Measurements from ENCODE around the gene CCDC88A. TPM values are rescaled to one million over a fixed set of nuclear protein-coding genes. Genes with fewer than 3 reads are reported as not detected.
"Not testable (repeated sequence)": the region's sequence is repeated elsewhere in the genome, so short reads cannot be mapped to it uniquely, and the experiment has no call there.

The CCDC88A gene
- total RNA-seq, 4 donors from 2014 or later = 5.5 to 23.8 (median 17.3) TPM

DNA sequence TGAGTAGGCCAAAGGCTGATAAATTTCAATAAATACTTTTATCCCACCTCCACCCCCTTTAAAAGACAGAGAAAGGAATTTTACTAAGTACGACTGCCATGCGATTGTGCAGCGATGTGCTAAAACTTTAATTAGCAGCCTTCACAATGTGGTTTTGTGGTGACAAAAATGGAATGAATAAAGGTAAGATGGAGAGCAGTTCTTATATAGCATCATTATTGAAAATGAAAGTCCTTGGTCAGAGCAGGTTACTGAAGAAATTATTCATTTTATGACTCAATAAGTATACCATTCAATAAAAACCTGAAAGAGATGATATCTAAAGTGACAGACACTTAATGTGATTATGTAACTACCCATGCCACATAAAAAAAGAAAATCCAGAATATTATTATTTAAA, 117.4 kb downstream of the CCDC88A start:
- WGBS, 2 donors = 76 to 87% methylated on average over 3 of the region's 3 CpGs
- intact Hi-C loops (cut with DNase I) = no loop called here

DNA sequence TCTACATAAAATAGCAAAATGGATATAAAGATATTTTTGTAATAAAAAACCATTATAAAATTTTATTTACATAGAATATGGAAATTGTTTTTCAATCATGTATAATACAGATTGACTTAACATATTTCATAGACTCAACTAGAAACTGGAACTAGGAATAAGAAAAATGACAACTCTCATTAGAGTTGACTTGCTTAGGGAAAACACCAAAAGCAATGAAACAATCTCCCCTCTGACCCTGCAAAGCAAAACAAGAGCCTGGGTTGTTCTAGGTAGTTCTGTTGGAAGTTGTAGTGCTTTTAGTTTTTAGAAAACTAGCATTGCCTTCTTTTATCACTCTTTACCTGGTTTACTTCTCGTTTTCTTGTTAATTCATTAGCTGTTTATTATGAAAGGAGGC, 118.4 kb downstream of the CCDC88A start:
- Histone ChIP-seq H3K4me1 (no peaks in the 10 kb centered on the region), H3K9me3 (no peaks in the 10 kb centered on the region), H3K27me3 (no peaks in the 10 kb centered on the region), H3K4me3 (no peak overlapping the region), H3K36me3 (peaks cover 0 to 3% (median 0%) of the 10 kb centered on the region in 3 donors), H3K27ac (no peak overlapping the region)
- intact Hi-C loops (cut with DNase I) = no loop called here
- TF ChIP-seq POLR2A (IDR thresholded peaks at IDR 0.05) = no peak
- TF ChIP-seq, protein P1, sequence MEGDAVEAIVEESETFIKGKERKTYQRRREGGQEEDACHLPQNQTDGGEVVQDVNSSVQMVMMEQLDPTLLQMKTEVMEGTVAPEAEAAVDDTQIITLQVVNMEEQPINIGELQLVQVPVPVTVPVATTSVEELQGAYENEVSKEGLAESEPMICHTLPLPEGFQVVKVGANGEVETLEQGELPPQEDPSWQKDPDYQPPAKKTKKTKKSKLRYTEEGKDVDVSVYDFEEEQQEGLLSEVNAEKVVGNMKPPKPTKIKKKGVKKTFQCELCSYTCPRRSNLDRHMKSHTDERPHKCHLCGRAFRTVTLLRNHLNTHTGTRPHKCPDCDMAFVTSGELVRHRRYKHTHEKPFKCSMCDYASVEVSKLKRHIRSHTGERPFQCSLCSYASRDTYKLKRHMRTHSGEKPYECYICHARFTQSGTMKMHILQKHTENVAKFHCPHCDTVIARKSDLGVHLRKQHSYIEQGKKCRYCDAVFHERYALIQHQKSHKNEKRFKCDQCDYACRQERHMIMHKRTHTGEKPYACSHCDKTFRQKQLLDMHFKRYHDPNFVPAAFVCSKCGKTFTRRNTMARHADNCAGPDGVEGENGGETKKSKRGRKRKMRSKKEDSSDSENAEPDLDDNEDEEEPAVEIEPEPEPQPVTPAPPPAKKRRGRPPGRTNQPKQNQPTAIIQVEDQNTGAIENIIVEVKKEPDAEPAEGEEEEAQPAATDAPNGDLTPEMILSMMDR (IDR thresholded peaks at IDR 0.05) = no peak
- no peak for DNase-seq
- WGBS, 2 donors = 94 to 96% methylated on average over 1 of the region's 1 CpG

More for the DNA sequence above, 117.4 kb downstream of the CCDC88A start:
- H3K27ac ChIP-seq = no peak overlapping the region
- no peaks in the 10 kb centered on the region for H3K27me3 ChIP-seq
- DNase-seq = no peak
- H3K4me3 ChIP-seq = no peak overlapping the region
- H3K4me1 ChIP-seq = no peaks in the 10 kb centered on the region
- TF ChIP-seq, protein P1 (IDR thresholded peaks at IDR 0.05) = no peak
- TF ChIP-seq POLR2A (IDR thresholded peaks at IDR 0.05) = no peak
- H3K9me3 ChIP-seq = no peaks in the 10 kb centered on the region
- no peaks in the 10 kb centered on the region for H3K36me3 ChIP-seq

DNA sequence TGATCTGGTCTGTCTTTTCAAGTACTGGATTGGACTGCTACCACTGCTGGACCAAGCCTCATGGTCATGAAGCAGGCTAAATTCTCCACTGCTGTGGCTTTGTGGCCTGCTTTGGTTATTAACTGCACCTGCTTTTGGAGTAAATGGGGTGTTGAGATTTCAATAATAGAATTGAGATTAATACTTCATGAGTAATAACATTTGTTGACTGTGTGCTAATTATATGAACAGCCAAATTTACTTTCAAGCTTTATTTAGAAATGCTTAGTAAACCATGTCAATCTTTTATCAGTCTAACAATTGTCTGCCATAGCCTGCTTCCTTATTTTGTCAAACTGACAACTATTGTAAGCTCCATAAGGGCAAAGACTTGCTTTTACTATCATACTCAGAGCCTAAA, 123.3 kb downstream of the CCDC88A start:
- no peak for TF ChIP-seq POLR2A (IDR thresholded peaks at IDR 0.05)
- no peak overlapping the region for H3K27ac ChIP-seq
- H3K27me3 ChIP-seq = no peaks in the 10 kb centered on the region
- no peak overlapping the region for H3K4me3 ChIP-seq
- H3K4me1 ChIP-seq = peaks cover 0 to 12% (median 3%) of the 10 kb centered on the region in 3 donors
- H3K36me3 ChIP-seq = peaks cover 0 to 14% (median 0%) of the 10 kb centered on the region in 3 donors
- H3K9me3 ChIP-seq = no peaks in the 10 kb centered on the region
- no peak for DNase-seq
- intact Hi-C loops (cut with DNase I) = no loop called here

DNA sequence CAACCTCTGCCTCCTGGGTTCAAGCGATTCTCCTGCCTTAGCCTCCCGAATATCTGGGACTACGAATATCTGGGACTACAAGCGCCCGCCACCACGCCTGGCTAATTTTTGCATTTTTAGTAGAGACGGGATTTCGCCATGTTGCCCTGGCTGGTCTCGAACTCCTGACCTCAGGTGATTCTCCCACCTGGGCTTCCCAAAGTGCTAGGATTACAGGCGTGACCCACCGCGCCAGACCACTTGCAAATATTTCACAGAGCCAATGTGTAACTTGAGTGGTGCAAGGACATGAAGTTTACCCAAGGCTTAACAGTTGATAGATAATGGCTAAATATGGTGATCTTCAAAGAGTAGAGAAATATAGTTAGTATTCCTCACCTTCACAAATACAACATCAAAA, 136.6 kb downstream of the CCDC88A start:
- DNase-seq = no peak
- intact Hi-C loops (cut with DNase I) = no loop called here
- H3K27me3 ChIP-seq = no peaks in the 10 kb centered on the region
- H3K4me3 ChIP-seq = peak overlapping the region in 3 of 4 donors; percentile 78 to 81 (median 80)
- peaks cover 6 to 35% (median 7%) of the 10 kb centered on the region in 3 donors for H3K4me1 ChIP-seq
- WGBS, 2 donors = 91 to 96% methylated on average over 6 to 12 of the region's 12 CpGs
- no peak for TF ChIP-seq POLR2A (IDR thresholded peaks at IDR 0.05)
- TF ChIP-seq, protein P1 (IDR thresholded peaks at IDR 0.05) = no peak
- H3K9me3 ChIP-seq = no peaks in the 10 kb centered on the region
- H3K27ac ChIP-seq = peak overlapping the region in 1 of 4 donors; percentile 93
- no peaks in the 10 kb centered on the region for H3K36me3 ChIP-seq

DNA sequence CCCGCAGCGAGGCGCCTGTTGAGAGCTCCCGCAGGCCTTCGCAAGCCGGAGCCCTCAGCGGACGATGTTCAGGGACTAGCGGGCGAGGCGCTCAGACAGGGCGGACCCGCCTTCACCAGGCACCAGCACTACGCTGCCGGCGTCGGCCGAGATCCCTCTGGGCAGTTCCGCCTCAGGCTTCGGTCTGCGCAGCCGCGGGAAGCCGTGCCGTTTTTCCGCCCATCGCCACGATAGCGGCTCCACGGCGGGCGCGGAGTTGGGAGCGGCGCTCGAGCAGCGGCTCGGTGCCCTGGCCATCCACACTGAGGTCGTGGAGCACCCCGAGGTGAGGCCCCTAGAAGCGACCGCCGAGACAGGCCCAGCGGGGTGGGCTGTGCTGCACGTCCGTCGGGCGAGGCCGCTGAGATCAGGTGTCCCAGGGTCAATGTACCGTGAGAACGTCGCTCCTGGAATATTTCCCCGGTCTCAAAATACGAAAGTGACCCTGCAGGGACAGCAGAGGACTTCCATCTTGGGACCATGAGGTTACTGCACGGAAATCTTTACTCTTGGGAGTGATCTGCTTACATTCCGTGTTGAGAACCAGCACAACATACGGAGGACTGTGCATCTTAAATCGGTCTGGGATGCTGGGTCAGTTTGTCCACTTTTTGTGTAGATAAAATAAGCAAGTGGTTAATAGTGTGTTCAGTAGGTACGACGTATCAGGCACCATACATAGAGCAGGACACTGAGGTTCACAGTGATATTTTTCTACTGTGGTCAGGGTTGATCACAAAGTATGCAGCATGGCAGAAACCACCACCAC, 137.3 kb downstream of the CCDC88A start:
- Histone ChIP-seq H3K36me3 (no peaks in the 10 kb centered on the region), H3K9me3 (no peaks in the 10 kb centered on the region), H3K27me3 (no peaks in the 10 kb centered on the region), H3K4me1 (peaks cover 6 to 35% (median 7%) of the 10 kb centered on the region in 3 donors), H3K4me3 (peak overlapping the region; percentile 50 to 81 (median 79)), H3K27ac (peak overlapping the region; percentile 79 to 93 (median 93))
- TF ChIP-seq, protein P1 (IDR thresholded peaks at IDR 0.05) = peak in 1 of 6 experiments; percentile 23
- TF ChIP-seq POLR2A (IDR thresholded peaks at IDR 0.05) = peak in 2 of 4 donors; percentile 74
- 12 to 21% methylated on average over 8 to 11 of the region's 60 CpGs for WGBS, 2 donors
- intact Hi-C loops (cut with DNase I) = no loop called here
- DNase-seq = peak; percentile 34

DNA sequence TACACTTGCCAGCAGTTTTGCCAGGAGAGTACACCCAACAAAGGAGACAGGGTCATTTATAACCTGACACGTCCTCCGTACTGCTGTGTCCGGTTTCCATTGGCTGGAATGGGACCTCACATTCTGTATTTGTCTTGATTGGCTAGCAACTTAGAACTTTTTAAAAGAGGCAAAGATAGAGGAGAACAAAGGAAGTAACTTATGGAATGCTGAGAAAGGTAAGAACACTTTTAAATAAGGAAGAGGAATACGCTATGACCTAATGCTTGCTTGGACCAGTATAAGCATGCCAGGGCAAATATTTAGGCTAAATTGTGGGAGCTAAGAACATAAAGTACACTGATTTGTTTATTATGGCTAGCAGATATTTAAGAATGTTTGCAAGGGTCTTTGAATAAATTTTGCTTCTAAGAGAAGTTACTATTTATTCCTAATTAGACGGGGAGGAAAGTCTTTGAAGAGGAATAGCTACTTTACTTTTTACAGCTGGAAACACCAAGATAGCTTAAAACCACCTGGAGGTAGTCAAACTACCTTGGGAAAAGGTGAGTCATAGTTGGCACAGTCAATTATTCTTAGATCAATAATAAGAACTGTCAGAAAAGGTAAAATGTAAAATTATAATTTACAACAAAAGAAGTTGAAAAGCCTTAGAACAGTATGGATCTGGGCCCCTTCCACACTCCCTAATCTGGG, 138.7 kb downstream of the CCDC88A start:
- intact Hi-C loops (cut with DNase I); H3K27me3 ChIP-seq; DNase-seq; H3K36me3 ChIP-seq; H3K9me3 ChIP-seq: not testable (repeated sequence)
- H3K27ac ChIP-seq = peak overlapping the region; percentile 79 to 93 (median 93)
- H3K4me1 ChIP-seq = peaks cover 6 to 35% (median 7%) of the 10 kb centered on the region in 3 donors
- WGBS, 2 donors = 52 to 55% methylated on average over 5 of the region's 5 CpGs
- H3K4me3 ChIP-seq = peak overlapping the region in 1 of 4 donors; percentile 81

DNA sequence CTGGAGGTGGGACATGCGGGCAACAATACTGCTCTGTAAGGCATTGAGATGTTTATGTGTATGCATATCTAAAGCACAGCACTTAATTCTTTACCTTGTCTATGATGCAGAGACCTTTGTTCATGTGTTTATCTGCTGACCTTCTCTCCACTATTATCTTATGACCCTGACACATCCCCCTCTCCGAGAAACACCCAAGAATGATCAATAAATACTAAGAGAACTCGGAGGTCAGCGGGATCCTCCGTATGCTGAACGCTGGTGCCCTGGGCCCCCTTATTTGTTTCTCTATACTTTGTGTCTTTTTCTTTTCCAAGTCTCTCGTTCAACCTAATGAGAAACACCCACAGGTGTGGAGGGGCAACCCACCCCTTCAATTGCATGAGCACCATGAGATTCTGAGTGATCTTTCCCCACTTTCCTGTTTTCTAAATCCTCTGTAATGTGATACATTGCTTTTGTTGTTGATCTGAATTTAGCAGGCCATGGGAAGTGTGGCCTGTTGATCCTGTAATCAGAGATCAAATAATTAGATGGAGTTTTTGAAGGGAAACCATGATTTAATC, 139.7 kb downstream of the CCDC88A start:
- H3K27me3 ChIP-seq; intact Hi-C loops (cut with DNase I); DNase-seq; H3K4me3 ChIP-seq; H3K9me3 ChIP-seq; H3K36me3 ChIP-seq: not testable (repeated sequence)
- peak overlapping the region in 1 of 4 donors; percentile 54 for H3K27ac ChIP-seq
- 70 to 77% methylated on average over 6 to 7 of the region's 7 CpGs for WGBS, 2 donors
- peaks cover 6 to 31% (median 7%) of the 10 kb centered on the region in 3 donors for H3K4me1 ChIP-seq

DNA sequence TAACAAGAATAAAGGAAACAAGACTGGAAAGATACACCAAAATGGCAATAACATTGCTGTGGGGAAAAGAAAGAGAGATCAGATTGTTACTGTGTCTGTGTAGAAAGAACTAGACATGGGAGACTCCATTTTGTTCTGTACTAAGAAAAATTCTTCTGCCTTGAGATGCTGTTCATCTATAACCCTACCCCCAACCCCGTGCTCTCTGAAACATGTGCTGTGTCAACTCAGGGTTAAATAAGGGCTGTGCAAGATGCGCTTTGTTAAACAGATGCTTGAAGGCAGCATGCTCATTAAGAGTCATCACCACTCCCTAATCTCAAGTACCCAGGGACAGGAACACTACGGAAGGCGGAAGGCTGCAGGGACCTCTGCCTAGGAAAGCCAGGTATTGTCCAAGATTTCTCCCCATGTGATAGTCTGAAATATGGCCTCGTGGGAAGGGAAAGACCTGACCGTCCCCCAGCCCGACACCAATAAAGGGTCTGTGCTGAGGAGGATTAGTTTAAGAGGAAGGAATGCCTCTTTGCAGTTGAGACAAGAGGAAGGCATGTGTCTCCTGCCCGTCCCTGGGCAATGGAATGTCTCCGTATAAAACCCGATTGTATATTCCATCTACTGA, 140.3 kb downstream of the CCDC88A start:
- peaks cover 6 to 29% (median 7%) of the 10 kb centered on the region in 3 donors for H3K4me1 ChIP-seq
- DNase-seq; H3K36me3 ChIP-seq; H3K27me3 ChIP-seq; H3K4me3 ChIP-seq; H3K9me3 ChIP-seq; H3K27ac ChIP-seq; intact Hi-C loops (cut with DNase I): not testable (repeated sequence)
- WGBS, 2 donors = 72 to 78% methylated on average over 8 to 10 of the region's 10 CpGs

All from esophagus squamous epithelium (tissue), 5 donors.